Activated naive CD8-positive, alpha-beta T cell treated with anti-CD3 and anti-CD28 coated beads, Interleukin-2, amount 10 ng/mL, durations not matched to agents 7 days and 5 days (primary cell): ENCODE measurements around the gene PPM1K. TPM values are rescaled to one million over a fixed set of nuclear protein-coding genes. Genes with fewer than 3 reads are reported as not detected.
"Not testable (repeated sequence)": the region's sequence is repeated elsewhere in the genome, so short reads cannot be mapped to it uniquely, and the experiment has no call there.

ENCODE experiments used
- ATAC-seq: fragments of 150-1000 bp; cut with Tn5 transposase; one replicate; pipeline ENCODE4 v1.10.0; 2021; ENCODE audit warnings: low read depth, moderate library complexity
- POLR2A ChIA-PET: fragments of 350-600 bp; sonication (Branson Sonifier 250); formaldehyde crosslinking; loops from one replicate; lab custom pipeline; 2021; ENCODE audit warnings: antibody characterized with exemption; lab: Charles Lee
- DNase-seq: peaks from one replicate; pipeline ENCODE4 v3.0.0; 2021
- H3K27ac Mint-ChIP-seq: one replicate; pipeline ENCODE4 v1.8.0; 2022; ENCODE audit warnings: mild to moderate bottlenecking, mixed read lengths
- H3K27me3 Mint-ChIP-seq: one replicate; pipeline ENCODE4 v1.8.0; 2022; ENCODE audit warnings: mild to moderate bottlenecking, moderate library complexity, mixed read lengths
- H3K36me3 Mint-ChIP-seq: one replicate; pipeline ENCODE4 v1.8.0; 2021; ENCODE audit warnings: mild to moderate bottlenecking, mixed read lengths
- H3K4me1 Mint-ChIP-seq: one replicate; pipeline ENCODE4 v1.8.0; 2021; ENCODE audit warnings: mixed read lengths
- H3K4me3 Mint-ChIP-seq: one replicate; pipeline ENCODE4 v1.8.0; 2022; ENCODE audit warnings: mild to moderate bottlenecking, moderate library complexity, mixed read lengths
- H3K9me3 Mint-ChIP-seq: one replicate; pipeline ENCODE4 v1.8.0; 2021; ENCODE audit warnings: mixed read lengths
- total RNA-seq, 2 experiments: library from RNA; stranded (reverse); gene quantifications; one replicate each; pipeline ENCODE4 v1.2.3, GENCODE V29; 2021

PPM1K gene
- total RNA-seq = 10 to 100 TPM; 81.4 to 82.7 TPM

DNA sequence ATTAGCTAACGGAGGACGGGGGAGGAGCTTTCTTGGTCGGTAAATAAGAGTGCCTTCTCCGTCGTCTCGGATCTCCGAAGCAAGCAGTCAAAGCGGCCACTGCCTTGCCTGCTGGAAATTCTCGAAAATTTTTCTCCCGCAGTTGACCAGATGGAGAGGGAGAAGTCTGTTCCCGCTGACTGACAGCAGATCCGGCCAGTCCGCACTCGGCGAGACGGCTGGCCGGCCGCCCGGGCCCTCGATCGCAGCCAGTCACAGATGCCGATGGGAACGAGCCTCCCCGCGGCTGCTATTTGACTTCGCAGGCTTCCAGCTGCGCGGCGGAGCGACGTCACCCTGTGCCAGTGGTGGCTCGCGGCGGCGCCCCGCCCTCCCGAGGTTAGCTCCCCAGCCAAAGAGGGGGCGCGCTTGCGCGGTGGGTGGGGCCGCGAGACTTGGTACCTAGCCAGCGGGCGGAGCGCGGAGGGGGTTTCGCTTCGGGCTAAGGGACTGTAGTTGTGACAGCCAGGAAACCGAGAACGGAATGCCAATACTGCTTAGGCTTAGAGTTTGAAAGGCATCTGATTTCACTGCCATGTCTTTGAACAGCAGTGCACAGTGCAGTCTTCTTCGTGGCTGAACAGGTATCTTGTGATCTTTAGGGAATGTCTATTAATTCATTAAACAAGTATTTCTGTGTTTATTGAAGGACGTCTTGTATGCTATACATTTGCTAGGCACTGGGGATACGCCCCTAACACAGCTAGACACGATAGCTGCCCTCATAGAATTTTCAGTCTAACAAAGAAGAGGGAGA lies at the start of gene PPM1K:
TSS of gene PPM1K (minus strand) at position 123 of the 796 bp plus-strand sequence. CDS start 5,978 bp downstream, outside the sequence.
- H3K27ac Mint-ChIP-seq = peak within 1 kb of the TSS; percentile 92
- POLR2A ChIA-PET = interaction anchor here (0.7 to 5.2 kb wide), 26 partner anchors 9 to 1278 kb away, joined by 3 to 79 read pairs (median 4); partner anchors contain the start of genes HERC5 and HERC6
- H3K4me3 Mint-ChIP-seq = peak within 1 kb of the TSS; percentile 95
- H3K9me3 Mint-ChIP-seq = peaks cover 1% of the 10 kb centered on the region
- DNase-seq (peak; percentile 99), ATAC-seq (peak; percentile 91)
- no peaks in the 10 kb centered on the region for H3K27me3 Mint-ChIP-seq
- H3K4me1 Mint-ChIP-seq = peaks cover 31% of the 10 kb centered on the region
- peaks cover 22% of the 10 kb centered on the region for H3K36me3 Mint-ChIP-seq

DNA sequence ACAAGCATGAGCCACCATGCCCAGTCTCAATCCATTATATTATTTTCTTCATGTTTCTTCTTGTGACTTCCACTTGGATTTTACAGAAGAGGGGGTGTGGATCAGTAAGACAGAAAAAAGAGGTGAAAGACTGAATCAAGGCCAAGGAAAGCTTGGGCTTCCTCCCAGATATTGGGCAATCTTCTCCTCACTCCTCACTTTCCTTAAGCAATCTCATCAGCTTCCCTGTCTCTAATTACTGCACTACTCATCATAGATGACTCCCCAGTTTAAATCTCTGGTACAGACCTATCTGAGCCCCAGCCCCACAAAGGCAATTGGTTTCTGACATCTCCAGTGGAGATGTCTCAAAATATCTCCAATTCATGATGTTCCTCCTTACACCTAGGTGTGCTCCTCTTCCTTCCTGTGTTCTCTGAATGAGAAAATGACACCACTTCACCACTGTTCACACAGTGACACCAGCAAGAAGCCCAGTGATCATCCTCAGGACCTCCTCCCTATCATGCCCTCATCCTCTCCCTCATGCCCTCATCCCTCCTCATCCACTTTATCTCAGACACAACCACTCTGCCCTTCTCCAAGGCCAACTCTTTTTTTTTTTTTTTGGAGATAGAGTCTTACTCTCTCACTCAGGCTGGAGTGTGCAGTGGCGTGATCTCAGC lies 49.5 kb upstream of the PPM1K start:
- peaks cover 2% of the 10 kb centered on the region for H3K27me3 Mint-ChIP-seq
- H3K4me1 Mint-ChIP-seq = peaks cover 22% of the 10 kb centered on the region
- peaks cover 4% of the 10 kb centered on the region for H3K9me3 Mint-ChIP-seq
- POLR2A ChIA-PET = no interaction called here
- H3K4me3 Mint-ChIP-seq = peak overlapping the region; percentile 58
- peak overlapping the region; percentile 75 for H3K27ac Mint-ChIP-seq
- ATAC-seq = peak; percentile 68
- peaks cover 7% of the 10 kb centered on the region for H3K36me3 Mint-ChIP-seq
- no peak for DNase-seq

DNA sequence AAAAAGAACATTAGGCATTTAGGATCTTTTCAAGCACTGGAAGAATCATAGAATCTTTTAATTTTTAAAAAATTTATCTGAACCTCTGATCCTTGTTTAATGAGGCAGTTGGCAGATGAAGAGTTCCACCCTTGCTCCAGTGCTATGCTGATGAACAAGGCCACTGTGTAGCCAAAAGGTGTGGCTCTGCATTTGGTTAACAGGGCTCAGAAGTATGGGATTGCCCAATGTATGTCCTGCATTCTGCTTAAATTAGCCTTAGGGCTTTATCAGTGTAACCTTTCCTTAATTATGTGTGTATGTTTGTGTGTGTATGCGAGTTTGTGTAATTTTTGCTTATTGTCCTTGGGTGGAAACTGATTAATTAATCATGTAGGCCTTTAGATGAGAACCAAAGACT lies 43.3 kb upstream of the PPM1K start:
- Mint-ChIP-seq H3K9me3 (peaks cover 2% of the 10 kb centered on the region), H3K4me3 (no peak overlapping the region), H3K27me3 (peaks cover 2% of the 10 kb centered on the region), H3K27ac (no peak overlapping the region), H3K4me1 (peaks cover 5% of the 10 kb centered on the region), H3K36me3 (no peaks in the 10 kb centered on the region)
- POLR2A ChIA-PET = no interaction called here
- DNase-seq (no peak), ATAC-seq (no peak)

DNA sequence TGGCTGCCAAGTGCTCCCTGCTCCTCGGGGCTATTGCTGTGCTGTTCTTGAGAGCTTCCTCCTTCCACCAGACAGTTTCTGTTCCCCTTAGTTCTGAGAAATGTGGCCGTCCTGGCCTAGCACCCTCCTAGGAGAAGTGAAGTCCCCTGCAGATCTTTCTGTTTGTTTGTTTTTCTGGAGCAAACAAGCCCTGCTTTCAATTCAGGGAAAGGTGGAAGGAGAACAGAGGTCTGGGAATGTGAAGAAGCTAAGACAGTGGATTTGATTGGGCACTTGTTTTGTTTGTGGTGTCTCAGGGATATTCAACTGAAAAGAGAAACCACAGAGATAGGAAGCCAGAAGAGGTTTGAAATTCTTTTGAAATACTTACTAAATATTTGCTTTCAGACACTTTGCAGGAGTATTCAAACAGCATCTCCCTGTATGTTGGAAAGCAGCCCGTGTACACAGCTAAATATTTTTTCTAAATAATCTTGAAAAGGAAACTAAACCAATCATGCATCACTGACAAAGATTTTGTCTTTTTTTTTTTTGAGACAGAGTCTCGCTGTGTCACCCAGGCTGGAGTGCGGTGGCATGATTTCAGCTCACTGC lies 36.5 kb upstream of the PPM1K start:
- ATAC-seq (peak; percentile 95), DNase-seq (peak; percentile 54)
- Mint-ChIP-seq H3K36me3 (peaks cover 12% of the 10 kb centered on the region), H3K4me3 (peak overlapping the region; percentile 88), H3K4me1 (peaks cover 23% of the 10 kb centered on the region), H3K27me3 (no peaks in the 10 kb centered on the region), H3K27ac (peak overlapping the region; percentile 98), H3K9me3 (peaks cover 5% of the 10 kb centered on the region)
- POLR2A ChIA-PET = interaction anchor here (0.8 to 3.8 kb wide), 9 partner anchors 32 to 762 kb away, joined by 3 to 79 read pairs (median 8); partner anchors contain the start of genes HERC5, HERC6 and PPM1K

DNA sequence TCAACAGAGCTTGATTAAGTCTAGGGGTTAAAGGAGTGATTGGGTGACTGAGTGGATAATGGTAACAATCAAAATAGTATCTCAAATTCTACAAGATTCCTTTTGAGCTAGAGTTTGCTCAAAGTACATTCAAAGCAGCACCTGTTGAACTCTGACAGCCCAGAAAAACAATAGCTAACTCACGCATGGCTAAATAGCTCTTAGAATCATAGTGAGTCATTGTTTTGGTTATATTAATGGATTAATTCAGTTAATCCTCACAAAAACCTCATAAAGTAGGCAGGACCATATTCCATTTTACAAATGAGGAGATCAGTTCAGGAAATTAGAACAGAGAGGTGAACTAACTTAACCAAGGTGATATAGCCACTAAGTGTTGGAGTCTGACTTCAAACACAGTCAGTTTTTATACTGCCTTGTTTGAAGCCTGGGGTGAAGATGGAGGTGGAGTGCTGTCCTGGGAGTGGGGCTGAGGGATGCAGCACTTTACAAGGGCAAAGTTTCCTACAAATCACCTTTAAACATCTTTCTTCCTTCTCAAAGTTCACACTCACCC lies 35.9 kb upstream of the PPM1K start:
- peaks cover 5% of the 10 kb centered on the region for H3K9me3 Mint-ChIP-seq
- H3K4me3 Mint-ChIP-seq = peak overlapping the region; percentile 88
- H3K27ac Mint-ChIP-seq = peak overlapping the region; percentile 98
- H3K27me3 Mint-ChIP-seq = no peaks in the 10 kb centered on the region
- DNase-seq (no peak), ATAC-seq (peak; percentile 64)
- peaks cover 12% of the 10 kb centered on the region for H3K36me3 Mint-ChIP-seq
- peaks cover 26% of the 10 kb centered on the region for H3K4me1 Mint-ChIP-seq
- POLR2A ChIA-PET = interaction anchor here (0.8 to 3.8 kb wide), 10 partner anchors 31 to 762 kb away, joined by 3 to 79 read pairs (median 7); partner anchors contain the start of genes HERC5, HERC6 and PPM1K

DNA sequence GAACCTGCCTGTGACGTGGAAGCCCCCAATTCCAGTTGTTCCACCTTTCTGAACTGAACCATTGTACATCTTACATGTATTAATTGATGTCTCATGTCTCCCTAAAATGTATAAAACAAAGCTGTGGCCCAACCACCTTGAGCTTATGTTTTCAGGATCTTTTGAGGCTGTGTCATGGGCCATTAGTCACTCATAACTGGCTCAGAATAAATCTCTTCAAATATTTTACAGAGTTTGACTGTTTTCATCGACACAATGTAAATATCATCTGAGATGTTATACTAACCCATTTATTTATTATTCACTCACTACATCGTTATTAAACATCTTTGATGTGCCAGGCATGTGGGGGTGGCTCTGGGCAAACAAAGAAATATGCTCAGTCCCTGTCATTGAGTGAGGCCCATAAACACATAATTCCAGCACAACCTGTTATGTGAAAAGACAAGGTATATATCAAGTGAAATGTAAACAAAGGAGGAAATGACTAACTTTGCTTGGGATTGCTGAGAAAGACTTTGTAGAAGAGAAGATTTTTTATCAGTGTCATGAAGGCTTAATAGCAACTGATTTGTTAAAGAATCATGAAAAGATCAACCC lies 34.5 kb upstream of the PPM1K start:
- H3K36me3 Mint-ChIP-seq = peaks cover 12% of the 10 kb centered on the region
- peak overlapping the region; percentile 88 for H3K4me3 Mint-ChIP-seq
- H3K9me3 Mint-ChIP-seq = peaks cover 5% of the 10 kb centered on the region
- DNase-seq = no peak
- no peak for ATAC-seq
- H3K27me3 Mint-ChIP-seq = peaks cover 2% of the 10 kb centered on the region
- peaks cover 26% of the 10 kb centered on the region for H3K4me1 Mint-ChIP-seq
- POLR2A ChIA-PET = interaction anchor here (2.8 kb wide), 1 partner anchor 34 kb away, joined by 10 read pairs; the partner anchor contains the start of gene PPM1K
- peak overlapping the region; percentile 98 for H3K27ac Mint-ChIP-seq

DNA sequence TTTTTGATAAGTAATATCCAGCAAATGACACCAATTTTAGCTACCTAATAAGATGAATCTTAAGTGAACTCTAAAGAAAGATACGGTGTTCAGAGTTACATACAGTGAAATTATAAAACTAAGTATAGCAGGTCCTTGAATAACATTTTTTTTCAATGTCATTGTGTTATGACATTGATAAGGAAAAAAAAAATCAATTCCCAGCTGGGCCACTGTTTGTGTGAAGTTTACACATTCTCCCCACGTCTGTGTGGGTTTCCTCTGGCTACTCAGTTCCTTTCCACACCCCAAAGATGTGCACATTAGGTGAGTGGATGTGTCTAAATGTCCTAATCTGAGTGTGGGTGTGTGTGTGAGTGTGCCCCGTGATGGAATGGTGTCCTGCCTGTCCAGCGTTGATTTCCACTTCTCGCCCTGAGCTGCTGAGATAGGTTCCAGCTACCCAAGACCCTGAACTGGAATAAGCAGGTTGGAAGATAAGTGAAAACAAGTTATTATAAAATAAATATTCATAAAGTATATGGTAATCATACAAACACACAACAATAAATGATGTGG lies 31.2 kb upstream of the PPM1K start:
- peaks cover 10% of the 10 kb centered on the region for H3K9me3 Mint-ChIP-seq
- H3K36me3 Mint-ChIP-seq = peaks cover 28% of the 10 kb centered on the region
- H3K27me3 Mint-ChIP-seq = peaks cover 11% of the 10 kb centered on the region
- POLR2A ChIA-PET = no interaction called here
- DNase-seq = no peak
- no peak for ATAC-seq
- peaks cover 22% of the 10 kb centered on the region for H3K4me1 Mint-ChIP-seq
- no peak overlapping the region for H3K27ac Mint-ChIP-seq
- no peak overlapping the region for H3K4me3 Mint-ChIP-seq

DNA sequence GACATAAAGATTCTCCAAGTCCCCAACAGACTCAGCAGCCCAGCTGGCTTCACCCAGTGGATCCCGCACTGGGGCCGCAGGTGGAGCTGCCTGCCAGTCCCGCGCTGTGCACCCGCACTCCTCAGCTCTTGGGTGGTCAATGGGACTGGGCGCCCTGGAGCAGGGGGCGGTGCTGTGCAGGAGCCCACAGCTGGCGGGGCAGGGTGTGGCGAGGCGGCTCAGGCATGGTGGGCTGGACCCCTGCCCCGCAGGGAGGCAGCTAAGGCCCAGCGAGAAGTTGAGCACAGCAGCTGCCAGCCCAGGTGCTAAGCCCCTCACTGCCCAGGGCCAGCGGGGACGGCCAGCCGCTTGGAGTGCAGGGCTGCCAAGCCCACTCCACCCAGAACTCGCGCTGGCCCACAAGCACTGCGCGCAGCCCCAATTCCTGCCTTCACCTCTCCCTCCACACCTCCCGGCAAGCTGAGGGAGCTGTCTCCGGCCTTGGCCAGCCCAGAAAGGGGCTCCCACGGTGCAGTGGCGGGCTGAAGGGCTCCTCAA lies 28.8 kb upstream of the PPM1K start:
- Mint-ChIP-seq H3K36me3 (peaks cover 16% of the 10 kb centered on the region), H3K27me3 (peaks cover 31% of the 10 kb centered on the region)
- H3K9me3 Mint-ChIP-seq, POLR2A ChIA-PET, H3K4me3 Mint-ChIP-seq, H3K4me1 Mint-ChIP-seq, DNase-seq, ATAC-seq, H3K27ac Mint-ChIP-seq: not testable (repeated sequence)

DNA sequence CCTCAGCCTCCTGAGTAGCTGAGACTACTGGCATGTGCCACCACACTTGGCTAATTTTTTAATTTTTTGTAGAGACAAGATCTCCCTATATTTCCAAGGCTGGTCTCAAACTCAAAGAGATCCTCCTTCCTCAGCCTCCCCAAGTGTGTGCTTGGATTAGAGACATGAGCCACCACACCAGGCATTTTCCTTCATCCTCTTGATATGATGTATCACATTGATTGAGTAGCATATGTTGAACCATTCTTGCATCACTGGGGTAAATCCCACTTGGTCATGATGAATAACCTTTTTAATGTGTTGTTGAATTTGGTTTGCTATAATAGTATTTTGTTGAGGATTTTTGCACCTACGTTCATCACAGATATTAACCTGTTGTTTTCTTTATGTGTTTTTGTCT lies 24.2 kb upstream of the PPM1K start:
- Mint-ChIP-seq H3K27ac (no peak overlapping the region), H3K9me3 (peaks cover 9% of the 10 kb centered on the region), H3K36me3 (peaks cover 16% of the 10 kb centered on the region), H3K4me1 (no peaks in the 10 kb centered on the region), H3K4me3 (no peak overlapping the region), H3K27me3 (peaks cover 33% of the 10 kb centered on the region)
- DNase-seq (no peak), ATAC-seq (no peak)
- POLR2A ChIA-PET = no interaction called here

DNA sequence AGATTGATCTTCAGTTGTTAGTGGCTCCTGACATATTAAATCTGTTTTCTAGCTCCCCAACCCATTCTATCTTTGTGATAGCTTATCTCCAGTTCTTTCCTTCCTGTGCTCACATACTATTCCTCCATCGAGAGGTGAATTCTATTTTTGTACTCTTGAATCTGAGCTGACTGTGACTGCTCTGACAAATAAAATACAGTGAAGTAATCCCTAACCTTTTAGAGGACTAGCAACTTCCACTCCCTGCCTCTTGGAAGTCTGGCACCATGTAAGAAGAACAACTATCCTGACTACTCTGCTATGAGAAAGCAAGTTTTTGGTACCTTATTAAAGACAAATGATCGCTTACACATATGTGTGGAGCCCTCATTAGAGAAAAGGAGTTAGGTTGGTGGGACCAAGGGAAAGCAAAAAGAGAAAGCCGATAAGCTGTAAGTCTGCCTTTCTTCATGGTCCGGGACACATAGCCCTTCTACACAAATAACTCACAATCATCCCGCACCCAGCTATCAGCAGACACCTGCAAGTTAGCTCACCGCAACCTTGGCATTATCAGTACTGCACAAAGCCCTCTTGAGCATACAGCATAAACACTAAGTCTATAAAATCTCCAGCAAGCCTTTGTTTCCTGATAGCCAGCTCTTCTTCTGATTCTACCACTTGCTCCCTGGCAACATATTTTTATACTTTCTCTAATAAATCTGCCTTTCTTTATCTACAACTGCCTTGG lies 13.5 kb upstream of the PPM1K start:
- Mint-ChIP-seq H3K36me3 (peaks cover 2% of the 10 kb centered on the region), H3K27ac (no peak overlapping the region), H3K9me3 (no peaks in the 10 kb centered on the region), H3K4me1 (peaks cover 4% of the 10 kb centered on the region), H3K4me3 (no peak overlapping the region), H3K27me3 (no peaks in the 10 kb centered on the region)
- ATAC-seq (no peak), DNase-seq (no peak)
- POLR2A ChIA-PET = no interaction called here

DNA sequence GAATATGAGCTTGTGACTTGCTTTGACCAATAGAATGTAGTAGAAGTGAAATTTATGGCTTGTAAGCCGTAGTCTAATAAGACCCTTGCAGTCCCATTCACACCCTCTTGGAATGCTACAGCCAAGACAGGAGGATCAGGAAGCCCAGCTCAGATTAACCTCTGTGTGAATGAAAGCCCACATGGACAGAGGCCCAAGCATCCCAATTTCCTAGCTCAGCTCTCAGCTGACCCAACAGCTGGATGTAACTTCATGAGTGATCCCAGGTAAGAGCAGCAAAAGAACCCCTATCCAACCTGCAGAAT lies 12.8 kb upstream of the PPM1K start:
- ATAC-seq (no peak), DNase-seq (no peak)
- no peaks in the 10 kb centered on the region for H3K27me3 Mint-ChIP-seq
- peaks cover 2% of the 10 kb centered on the region for H3K36me3 Mint-ChIP-seq
- peaks cover 7% of the 10 kb centered on the region for H3K4me1 Mint-ChIP-seq
- POLR2A ChIA-PET = no interaction called here
- H3K27ac Mint-ChIP-seq = no peak overlapping the region
- no peak overlapping the region for H3K4me3 Mint-ChIP-seq
- H3K9me3 Mint-ChIP-seq = no peaks in the 10 kb centered on the region
